Gastrocnemius medialis (tissue), 4 donors: Measurements from ENCODE around the gene STARD13.

Experiments
- POLR2A ChIP-seq, 2 donors: fragments of 450-650 bp; IDR thresholded peaks; one replicate each; pipeline ENCODE4 v1.6.1; 2017; ENCODE audit warnings: antibody characterized with exemption in 2 of 2, mild to moderate bottlenecking in 2 of 2, moderate library complexity in 2 of 2
- TF ChIP-seq, protein P1 (sequence below), 5 experiments: fragments of 450-650 bp in 3 of 5; fragments of 200-600 bp in 2 of 5; sonication (generic) in 2 of 5; IDR thresholded peaks in 4 of 5; conservative IDR thresholded peaks in 1 of 5; 1 replicate in 4 of 5; 2 replicates in 1 of 5; pipeline ENCODE4 v1.5.1; 2016 to 2019; ENCODE audit warnings: antibody characterized with exemption in 5 of 5, mild to moderate bottlenecking in 3 of 5, moderate library complexity in 3 of 5

GRCh38 chr13:33213797-33214196 lies 71.8 kb downstream of the STARD13 start:
- TF ChIP-seq POLR2A (IDR thresholded peaks at IDR 0.05) = no peak
- TF ChIP-seq, protein P1, sequence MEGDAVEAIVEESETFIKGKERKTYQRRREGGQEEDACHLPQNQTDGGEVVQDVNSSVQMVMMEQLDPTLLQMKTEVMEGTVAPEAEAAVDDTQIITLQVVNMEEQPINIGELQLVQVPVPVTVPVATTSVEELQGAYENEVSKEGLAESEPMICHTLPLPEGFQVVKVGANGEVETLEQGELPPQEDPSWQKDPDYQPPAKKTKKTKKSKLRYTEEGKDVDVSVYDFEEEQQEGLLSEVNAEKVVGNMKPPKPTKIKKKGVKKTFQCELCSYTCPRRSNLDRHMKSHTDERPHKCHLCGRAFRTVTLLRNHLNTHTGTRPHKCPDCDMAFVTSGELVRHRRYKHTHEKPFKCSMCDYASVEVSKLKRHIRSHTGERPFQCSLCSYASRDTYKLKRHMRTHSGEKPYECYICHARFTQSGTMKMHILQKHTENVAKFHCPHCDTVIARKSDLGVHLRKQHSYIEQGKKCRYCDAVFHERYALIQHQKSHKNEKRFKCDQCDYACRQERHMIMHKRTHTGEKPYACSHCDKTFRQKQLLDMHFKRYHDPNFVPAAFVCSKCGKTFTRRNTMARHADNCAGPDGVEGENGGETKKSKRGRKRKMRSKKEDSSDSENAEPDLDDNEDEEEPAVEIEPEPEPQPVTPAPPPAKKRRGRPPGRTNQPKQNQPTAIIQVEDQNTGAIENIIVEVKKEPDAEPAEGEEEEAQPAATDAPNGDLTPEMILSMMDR (IDR thresholded peaks at IDR 0.05 in 4 of 5, conservative IDR thresholded peaks at IDR 0.05 in 1 of 5) = no peak
